ENCODE measurements around the gene TGM3. TPM values are rescaled to one million over a fixed set of nuclear protein-coding genes. Genes with fewer than 3 reads are reported as not detected.

TGM3 gene
- total and polyA plus RNA-seq, 4 donors: 0.41 to 1.5 (median 0.52) TPM

GRCh38 chr20:2326046-2326445 is 30.2 kb downstream of the TGM3 start:
- peaks cover 0 to 5% (median 1%) of the 10 kb centered on the region in 4 donors for H3K9me3 ChIP-seq (ENCODE audit: control insufficient read depth in 4 of 4, insufficient read depth in 3 of 4, low read length in 3 of 4)
- H3K4me3 ChIP-seq: no peak overlapping the region
- TF ChIP-seq CTCF (IDR thresholded peaks at IDR 0.05; ENCODE audit: control extremely low read depth, extremely low read depth): no peak
- H3K4me1 ChIP-seq (ENCODE audit: control insufficient read depth in 5 of 5, insufficient read depth in 5 of 5, low read length in 5 of 5): no peaks in the 10 kb centered on the region
- H3K36me3 ChIP-seq (ENCODE audit: control insufficient read depth in 4 of 4, insufficient read depth in 4 of 4, low read length in 4 of 4): no peaks in the 10 kb centered on the region
- no peak for ATAC-seq (ENCODE audit: insufficient read depth, low FRiP score)
- H3K27ac ChIP-seq (ENCODE audit: low read depth in 1 of 2, low read length in 1 of 2): no peak overlapping the region
- no peak for DNase-seq
- H3K9ac ChIP-seq (ENCODE audit: insufficient read depth in 1 of 2, low read length in 2 of 2): no peak overlapping the region
- peaks cover 0 to 2% (median 0%) of the 10 kb centered on the region in 3 donors for H3K27me3 ChIP-seq (ENCODE audit: control insufficient read depth in 3 of 3, insufficient read depth in 3 of 3, low read length in 2 of 3)
- WGBS, 2 donors: 56 to 69% methylated on average over 2 of the region's 2 CpGs

GRCh38 chr20:2327620-2328555 is 32.1 kb downstream of the TGM3 start:
- WGBS, 2 donors: 91 to 92% methylated on average over 30 of the region's 30 CpGs
- Histone ChIP-seq H3K9ac (ENCODE audit: insufficient read depth in 1 of 2, low read length in 2 of 2) (no peak overlapping the region), H3K27me3 (ENCODE audit: control insufficient read depth in 3 of 3, insufficient read depth in 3 of 3, low read length in 2 of 3) (peaks cover 0 to 2% (median 0%) of the 10 kb centered on the region in 3 donors), H3K9me3 (ENCODE audit: control insufficient read depth in 4 of 4, insufficient read depth in 3 of 4, low read length in 3 of 4) (peaks cover 0 to 5% (median 1%) of the 10 kb centered on the region in 4 donors), H3K27ac (ENCODE audit: low read depth in 1 of 2, low read length in 1 of 2) (no peak overlapping the region), H3K4me1 (ENCODE audit: control insufficient read depth in 5 of 5, insufficient read depth in 5 of 5, low read length in 5 of 5) (no peaks in the 10 kb centered on the region), H3K4me3 (no peak overlapping the region), H3K36me3 (ENCODE audit: control insufficient read depth in 4 of 4, insufficient read depth in 4 of 4, low read length in 4 of 4) (no peaks in the 10 kb centered on the region)
- TF ChIP-seq CTCF (IDR thresholded peaks at IDR 0.05; ENCODE audit: control extremely low read depth, extremely low read depth): no peak
- DNase-seq (no peak), ATAC-seq (ENCODE audit: insufficient read depth, low FRiP score) (no peak)

GRCh38 chr20:2329286-2329685 is 33.5 kb downstream of the TGM3 start:
- Histone ChIP-seq H3K36me3 (ENCODE audit: control insufficient read depth in 4 of 4, insufficient read depth in 4 of 4, low read length in 4 of 4) (no peaks in the 10 kb centered on the region), H3K9ac (ENCODE audit: insufficient read depth in 1 of 2, low read length in 2 of 2) (no peak overlapping the region), H3K27ac (ENCODE audit: low read depth in 1 of 2, low read length in 1 of 2) (no peak overlapping the region), H3K9me3 (ENCODE audit: control insufficient read depth in 4 of 4, insufficient read depth in 3 of 4, low read length in 3 of 4) (peaks cover 0 to 2% (median under 1%) of the 10 kb centered on the region in 4 donors), H3K27me3 (ENCODE audit: control insufficient read depth in 3 of 3, insufficient read depth in 3 of 3, low read length in 2 of 3) (peaks cover 0 to 2% (median 0%) of the 10 kb centered on the region in 3 donors), H3K4me1 (ENCODE audit: control insufficient read depth in 5 of 5, insufficient read depth in 5 of 5, low read length in 5 of 5) (no peaks in the 10 kb centered on the region), H3K4me3 (no peak overlapping the region)
- ATAC-seq (ENCODE audit: insufficient read depth, low FRiP score): no peak
- TF ChIP-seq CTCF (IDR thresholded peaks at IDR 0.05; ENCODE audit: control extremely low read depth, extremely low read depth): no peak
- 85 to 91% methylated on average over 5 of the region's 5 CpGs for WGBS, 2 donors
- no peak for DNase-seq
